OCI-M1 (cell line): ENCODE data around the gene HMOX1.
"Not testable (repeated sequence)": the region's sequence is repeated elsewhere in the genome, so short reads cannot be mapped to it uniquely, and the experiment has no call there.

Source experiments
- DNase-seq: peaks from one replicate; lab custom pipeline; 2025; lab: John Stamatoyannopoulos, UW

The HMOX1 gene

DNA sequence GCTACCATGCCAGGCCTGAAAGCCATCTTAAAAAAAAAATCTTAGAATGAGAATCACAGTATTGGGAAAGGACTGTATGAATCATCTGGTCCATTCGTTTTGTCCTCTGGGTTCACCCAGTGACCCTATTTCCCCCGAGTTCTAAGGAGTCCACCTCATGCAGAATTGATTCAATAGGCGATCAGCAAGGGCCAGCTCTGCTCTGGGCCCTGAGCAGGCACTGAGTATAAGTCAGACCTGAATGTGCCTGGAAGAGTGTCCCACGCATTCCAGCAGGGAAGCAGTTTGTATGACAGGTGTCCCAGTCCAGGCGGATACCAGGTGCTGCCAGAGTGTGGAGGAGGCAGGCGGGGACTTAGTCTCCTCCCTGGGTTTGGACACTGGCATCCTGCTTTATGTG lies 883 bp upstream of the HMOX1 start:
- no peak for DNase-seq

DNA sequence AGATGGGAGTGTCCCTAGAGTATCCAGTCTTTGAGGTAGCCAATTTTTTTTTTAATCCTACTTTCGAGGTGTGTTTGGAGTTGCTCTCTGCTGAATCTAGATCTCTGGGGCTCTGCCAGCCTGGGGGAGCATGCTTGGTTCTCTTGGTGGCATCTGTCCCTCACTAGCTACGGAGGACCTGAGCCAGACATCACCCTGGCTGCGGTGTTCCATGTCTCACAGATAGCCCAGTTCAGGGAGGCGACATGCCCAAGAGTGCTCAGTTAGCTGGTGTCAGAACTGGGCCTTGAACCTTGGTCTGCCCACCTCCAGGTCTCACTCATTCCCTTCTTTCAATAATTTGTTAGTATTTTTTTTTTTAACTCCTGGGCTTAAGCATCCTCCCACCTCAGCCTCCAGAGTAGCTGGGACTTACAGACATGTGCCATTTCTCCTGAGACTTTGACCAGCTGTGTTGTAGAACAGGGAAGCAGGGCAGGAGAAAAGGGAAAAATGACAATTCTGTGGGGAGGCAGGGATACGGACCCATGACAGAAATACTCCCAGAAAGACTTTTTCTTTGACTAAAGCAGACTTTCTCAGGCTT lies 621 bp downstream of the HMOX1 start:
- DNase-seq: no peak

DNA sequence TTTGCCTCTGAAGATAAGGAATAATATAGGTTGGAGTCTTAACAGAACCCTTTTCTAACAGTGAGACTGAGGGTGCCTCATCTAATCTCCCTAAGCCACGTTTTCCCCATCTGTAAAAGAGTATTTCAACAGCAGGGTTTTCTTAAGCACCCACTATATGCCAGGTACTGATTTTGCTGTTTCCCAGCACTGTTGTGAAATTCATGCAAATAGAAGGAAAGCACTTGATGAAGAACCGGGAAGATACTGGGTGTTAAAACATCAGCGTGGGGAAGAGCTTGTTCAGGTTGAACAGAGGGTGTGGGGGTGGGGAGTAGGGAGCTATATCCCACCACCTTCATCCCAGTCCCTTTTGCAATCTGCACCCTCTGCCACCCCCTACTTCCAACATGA lies 2.8 kb downstream of the HMOX1 start:
- no peak for DNase-seq

GRCh38 chr22:35384527-35384926 lies 3.6 kb downstream of the HMOX1 start:
- DNase-seq: no peak

GRCh38 chr22:35384975-35385588 lies 4.2 kb downstream of the HMOX1 start:
- DNase-seq: no peak

GRCh38 chr22:35386670-35387288 lies 5.9 kb downstream of the HMOX1 start:
- DNase-seq: no peak

DNA sequence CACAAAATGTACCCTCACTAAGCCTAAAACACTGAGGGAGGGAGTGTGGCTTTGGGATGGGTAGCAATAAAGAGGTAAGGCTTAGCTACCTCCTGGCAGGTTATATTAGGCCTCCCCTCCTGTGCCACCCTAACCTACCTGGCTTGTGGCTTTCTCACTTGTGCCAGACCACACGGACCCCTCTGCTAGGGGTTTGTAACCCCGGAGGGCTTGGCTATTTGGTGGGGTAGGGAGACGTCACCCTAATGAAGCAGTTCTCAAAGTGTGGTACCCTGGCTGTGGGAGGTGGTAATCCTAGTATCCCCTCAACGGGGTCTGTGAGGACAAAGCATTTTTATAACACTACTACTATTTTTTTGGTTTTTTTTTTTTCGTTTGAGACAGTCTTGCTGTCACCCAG lies 10.0 kb downstream of the HMOX1 start:
- DNase-seq: no peak

DNA sequence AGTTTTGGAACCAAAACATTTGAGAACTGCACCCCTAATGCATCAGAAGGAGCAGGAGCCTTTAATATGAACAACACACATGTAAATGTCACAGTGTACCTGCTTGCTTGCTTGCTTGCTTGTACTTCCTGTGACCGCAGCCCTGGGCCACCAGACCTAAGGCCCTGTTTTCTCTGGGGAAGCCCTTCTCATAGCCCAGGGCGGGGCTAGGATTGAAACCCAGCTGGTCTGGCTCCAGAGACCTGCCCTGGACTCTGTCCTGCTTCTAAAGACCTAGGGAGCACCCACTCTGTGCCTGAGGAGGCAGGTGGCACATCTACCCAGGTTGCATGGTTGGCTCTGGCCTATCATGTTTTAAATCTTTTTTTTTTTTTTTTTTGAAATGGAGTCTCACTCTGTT lies 11.5 kb downstream of the HMOX1 start:
- no peak for DNase-seq

DNA sequence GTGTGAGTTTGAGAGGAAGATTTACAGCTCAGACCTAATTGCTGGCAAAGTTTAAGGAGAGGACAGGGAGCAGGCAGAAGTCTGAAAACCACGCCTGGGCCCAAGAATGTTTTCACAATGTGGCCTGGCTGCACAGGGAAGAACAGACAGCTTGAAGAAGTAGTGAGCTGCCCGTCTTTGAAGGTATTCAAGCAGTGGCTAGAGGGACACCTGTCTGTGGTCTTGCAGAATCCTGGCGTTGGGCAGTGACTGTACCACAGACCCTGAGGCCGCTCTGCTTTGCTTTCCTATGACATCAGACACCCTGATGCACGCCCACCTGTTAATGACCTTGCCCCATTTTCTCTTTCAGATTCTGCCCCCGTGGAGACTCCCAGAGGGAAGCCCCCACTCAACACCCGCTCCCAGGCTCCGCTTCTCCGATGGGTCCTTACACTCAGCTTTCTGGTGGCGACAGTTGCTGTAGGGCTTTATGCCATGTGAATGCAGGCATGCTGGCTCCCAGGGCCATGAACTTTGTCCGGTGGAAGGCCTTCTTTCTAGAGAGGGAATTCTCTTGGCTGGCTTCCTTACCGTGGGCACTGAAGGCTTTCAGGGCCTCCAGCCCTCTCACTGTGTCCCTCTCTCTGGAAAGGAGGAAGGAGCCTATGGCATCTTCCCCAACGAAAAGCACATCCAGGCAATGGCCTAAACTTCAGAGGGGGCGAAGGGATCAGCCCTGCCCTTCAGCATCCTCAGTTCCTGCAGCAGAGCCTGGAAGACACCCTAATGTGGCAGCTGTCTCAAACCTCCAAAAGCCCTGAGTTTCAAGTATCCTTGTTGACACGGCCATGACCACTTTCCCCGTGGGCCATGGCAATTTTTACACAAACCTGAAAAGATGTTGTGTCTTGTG lies 12.5 kb downstream of the HMOX1 start:
- DNase-seq: no peak

GRCh38 chr22:35394011-35394312 lies 13.1 kb downstream of the HMOX1 start:
- DNase-seq: no peak

GRCh38 chr22:35394810-35395563 lies 14.1 kb downstream of the HMOX1 start:
- no peak for DNase-seq

DNA sequence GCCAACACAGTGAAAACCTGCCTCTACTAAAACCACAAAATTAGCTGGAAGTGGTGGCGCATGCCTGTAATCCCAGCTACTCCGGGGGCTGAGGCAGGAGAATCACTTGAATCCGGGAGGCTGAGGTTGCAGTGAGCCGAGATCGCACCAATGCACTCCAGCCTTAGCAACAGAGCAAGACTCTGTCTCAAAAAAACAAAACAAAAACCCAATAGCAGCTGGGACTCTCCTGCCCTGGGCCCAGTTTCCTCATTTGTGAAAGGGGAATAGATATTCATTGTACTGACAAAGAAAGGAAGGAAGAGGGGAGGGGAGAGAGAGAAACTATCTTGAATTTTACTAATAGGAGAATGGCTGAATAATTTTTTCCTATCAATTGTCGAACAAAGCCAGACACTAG lies 15.7 kb downstream of the HMOX1 start:
- not testable (repeated sequence) for DNase-seq

- DNase-seq: no peak
These were observed 16.4 kb downstream of the HMOX1 start for GRCh38 chr22:35397095-35397904.

DNA sequence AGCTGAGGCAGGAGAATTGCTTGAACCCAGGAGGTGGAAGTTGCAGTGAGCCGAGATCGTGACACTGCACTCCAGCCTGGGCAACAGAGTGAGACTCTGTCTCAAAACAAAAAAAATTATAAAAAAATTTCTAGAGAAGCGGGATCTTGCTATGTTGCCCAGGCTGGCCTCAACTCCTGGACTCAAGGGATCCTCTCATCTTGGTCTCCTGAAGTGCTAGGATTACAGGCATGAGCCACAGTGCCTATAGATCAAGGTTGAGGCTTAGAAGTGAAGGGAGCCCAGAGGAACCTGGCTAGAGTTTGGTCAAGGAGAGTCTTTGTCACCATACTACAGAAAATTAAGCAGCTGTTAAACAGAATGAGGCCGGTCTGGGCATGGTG lies 17.7 kb downstream of the HMOX1 start:
- DNase-seq: no peak

GRCh38 chr22:35399114-35399677 lies 18.3 kb downstream of the HMOX1 start:
- DNase-seq: peak; percentile 57

DNA sequence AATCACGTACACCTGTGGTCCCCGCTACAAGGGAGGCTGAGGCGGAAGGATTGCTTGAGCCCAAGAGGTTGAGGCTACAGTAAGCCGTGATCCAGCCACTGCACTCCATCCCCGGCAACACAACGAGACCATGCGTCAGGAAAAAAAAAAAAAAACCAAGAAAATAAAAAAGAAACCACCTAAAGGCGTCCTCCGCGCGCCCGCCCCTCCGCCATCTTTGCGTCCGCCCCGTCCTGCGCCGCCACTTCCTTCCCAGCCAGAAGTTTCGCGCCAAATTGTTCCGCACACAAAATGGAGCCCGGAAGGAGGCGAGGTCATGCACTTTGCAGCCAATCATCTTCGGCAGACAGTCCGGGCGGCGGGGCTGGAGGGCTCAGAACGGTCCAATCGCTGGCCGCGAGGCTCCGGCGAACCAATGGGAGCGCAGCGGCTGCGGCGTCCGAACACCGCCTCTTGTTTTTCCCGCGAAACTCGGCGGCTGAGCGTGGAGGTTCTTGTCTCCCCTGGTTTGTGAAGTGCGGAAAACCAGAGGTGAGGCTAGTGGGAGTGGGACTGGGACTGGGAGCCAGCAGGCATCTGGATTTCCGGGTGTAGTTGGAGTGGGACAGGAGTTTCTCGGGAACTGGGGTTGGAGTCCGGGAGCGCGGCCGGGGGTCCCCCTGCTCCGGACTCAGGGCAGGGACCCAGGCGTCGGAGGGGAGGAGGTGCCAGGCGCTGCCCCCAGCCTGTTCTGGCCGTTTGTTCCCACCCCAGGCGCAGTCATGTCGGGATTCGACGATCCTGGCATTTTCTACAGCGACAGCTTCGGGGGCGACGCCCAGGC lies 19.0 kb downstream of the HMOX1 start, which contains the start of gene MCM5:
Gene MCM5, plus strand, starts transcription at position 463 of the 823 bp plus-strand sequence. Its CDS starts 299 bp downstream, at position 762.
- peak; percentile 98 for DNase-seq

- DNase-seq: peak; percentile 33
These were observed 19.6 kb downstream of the HMOX1 start for GRCh38 chr22:35400501-35400790.

DNA sequence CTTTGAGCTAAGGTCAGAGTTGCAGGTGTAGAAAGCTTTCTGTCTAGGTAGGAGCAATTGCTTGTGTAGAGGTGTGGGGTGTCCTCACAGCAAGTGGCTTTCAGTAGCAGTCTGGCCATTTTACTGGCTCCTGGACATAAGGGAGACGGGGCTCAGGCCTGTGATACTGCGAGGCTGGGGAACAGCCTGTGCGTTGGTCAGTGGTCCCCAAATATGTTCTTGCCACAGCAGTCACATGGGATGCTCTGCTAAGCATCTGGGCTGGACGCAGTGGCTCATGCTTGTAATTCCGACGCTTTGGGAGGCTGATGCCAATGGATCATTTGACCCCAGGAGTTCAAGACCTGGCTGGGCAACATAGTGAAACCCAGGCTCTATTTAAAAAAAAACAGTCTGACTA lies 21.0 kb downstream of the HMOX1 start:
- no peak for DNase-seq

GRCh38 chr22:35403356-35403755 lies 22.5 kb downstream of the HMOX1 start:
- DNase-seq: no peak

GRCh38 chr22:35404176-35404575 lies 23.3 kb downstream of the HMOX1 start:
- no peak for DNase-seq
